ENCODE results near the gene TMEM63A.
"Not testable (repeated sequence)": the region's sequence is repeated elsewhere in the genome, so short reads cannot be mapped to it uniquely, and the experiment has no call there.

GRCh38 chr1:225887554-225888288 is 5.5 kb upstream of the TMEM63A start:
- not testable (repeated sequence) for TF ChIP-seq EZH2 (IDR thresholded peaks at IDR 0.05; ENCODE audit: borderline replicate concordance, low read depth, low read length, severe bottlenecking); FOS (IDR thresholded peaks at IDR 0.05; ENCODE audit: borderline replicate concordance, insufficient read depth, low read length); MAX (IDR thresholded peaks at IDR 0.05; ENCODE audit: insufficient read depth, insufficient read length); JUN (IDR thresholded peaks at IDR 0.05; ENCODE audit: borderline replicate concordance, insufficient read depth, insufficient read length, low read depth); POLR2A (IDR thresholded peaks at IDR 0.05; ENCODE audit: low read depth, low read length)

Data from endothelial cell of umbilical vein (primary cell).